ENCODE results near the gene HSH2D. TPM values are rescaled to one million over a fixed set of nuclear protein-coding genes. Genes with fewer than 3 reads are reported as not detected.

HSH2D gene
- total RNA-seq, 1 donor from 2014 or later = not detected

- TF ChIP-seq EZH2 (IDR thresholded peaks at IDR 0.05; ENCODE audit: insufficient read depth, low read length) (no peak), CTCF (IDR thresholded peaks at IDR 0.05; ENCODE audit: insufficient read depth, low read depth, low read length) (no peak)
- H3K27me3 Mint-ChIP-seq (ENCODE audit: low read depth, unreplicated experiment) = no peaks in the 10 kb centered on the region
- Histone ChIP-seq H3K4me3 (ENCODE audit: insufficient read depth, low read depth, low read length) (no peak overlapping the region), H3K79me2 (ENCODE audit: insufficient read depth, low read length) (peaks cover 23% of the 10 kb centered on the region), H3K4me1 (ENCODE audit: insufficient read depth, low read length) (peaks cover 6% of the 10 kb centered on the region), H3K27me3 (ENCODE audit: insufficient read depth, low read length) (no peaks in the 10 kb centered on the region), H4K20me1 (ENCODE audit: insufficient read depth, low read length) (peaks cover 32% of the 10 kb centered on the region), H3K4me2 (ENCODE audit: low read length) (no peak overlapping the region), H3K9ac (ENCODE audit: low read length) (no peak overlapping the region), H2AFZ (ENCODE audit: low read depth, low read length) (no peak overlapping the region), H3K36me3 (ENCODE audit: insufficient read depth, low read length) (peaks cover 30% of the 10 kb centered on the region), H3K9me3 (ENCODE audit: insufficient read depth, low read depth, low read length) (no peaks in the 10 kb centered on the region), H3K27ac (ENCODE audit: low read depth, low read length) (no peak overlapping the region)
- DNase-seq (ENCODE audit: low read depth) (no peak), FAIRE-seq (no peak)
- H3K4me1 Mint-ChIP-seq (ENCODE audit: low read depth, unreplicated experiment) = peaks cover 3% of the 10 kb centered on the region
- H3K9me3 Mint-ChIP-seq (ENCODE audit: unreplicated experiment) = no peaks in the 10 kb centered on the region
- no peak overlapping the region for H3K27ac Mint-ChIP-seq (ENCODE audit: unreplicated experiment)
- H3K4me3 Mint-ChIP-seq (ENCODE audit: unreplicated experiment) = no peak overlapping the region
- H3K36me3 Mint-ChIP-seq (ENCODE audit: low read depth, unreplicated experiment) = peaks cover 12% of the 10 kb centered on the region
These were observed 47.9 kb downstream of the HSH2D start for GRCh38 chr19:16191216-16191908.

GRCh38 chr19:16193466-16193865 lies 50.0 kb downstream of the HSH2D start:
- no peak overlapping the region for H2AFZ ChIP-seq (ENCODE audit: low read depth, low read length)
- H4K20me1 ChIP-seq (ENCODE audit: insufficient read depth, low read length) = peaks cover 22% of the 10 kb centered on the region
- peaks cover 16% of the 10 kb centered on the region for H3K79me2 ChIP-seq (ENCODE audit: insufficient read depth, low read length)
- no peak overlapping the region for H3K4me2 ChIP-seq (ENCODE audit: low read length)
- H3K27ac ChIP-seq (ENCODE audit: low read depth, low read length) = no peak overlapping the region
- H3K4me3 ChIP-seq (ENCODE audit: insufficient read depth, low read depth, low read length) = no peak overlapping the region
- H3K4me1 ChIP-seq (ENCODE audit: insufficient read depth, low read length) = peaks cover 15% of the 10 kb centered on the region
- peaks cover 4% of the 10 kb centered on the region for H3K4me1 Mint-ChIP-seq (ENCODE audit: low read depth, unreplicated experiment)
- FAIRE-seq = no peak
- H3K9me3 Mint-ChIP-seq (ENCODE audit: unreplicated experiment) = no peaks in the 10 kb centered on the region
- H3K36me3 Mint-ChIP-seq (ENCODE audit: low read depth, unreplicated experiment) = peaks cover 5% of the 10 kb centered on the region
- no peaks in the 10 kb centered on the region for H3K27me3 ChIP-seq (ENCODE audit: insufficient read depth, low read length)
- H3K36me3 ChIP-seq (ENCODE audit: insufficient read depth, low read length) = peaks cover 25% of the 10 kb centered on the region
- H3K27me3 Mint-ChIP-seq (ENCODE audit: low read depth, unreplicated experiment) = no peaks in the 10 kb centered on the region
- H3K9ac ChIP-seq (ENCODE audit: low read length) = no peak overlapping the region
- H3K4me3 Mint-ChIP-seq (ENCODE audit: unreplicated experiment) = no peak overlapping the region
- H3K27ac Mint-ChIP-seq (ENCODE audit: unreplicated experiment) = no peak overlapping the region
- no peak for DNase-seq (ENCODE audit: low read depth)
- no peaks in the 10 kb centered on the region for H3K9me3 ChIP-seq (ENCODE audit: insufficient read depth, low read depth, low read length)
- no peak for TF ChIP-seq CTCF (IDR thresholded peaks at IDR 0.05; ENCODE audit: insufficient read depth, low read depth, low read length)
- no peak for TF ChIP-seq EZH2 (IDR thresholded peaks at IDR 0.05; ENCODE audit: insufficient read depth, low read length)

- peaks cover 35% of the 10 kb centered on the region for H4K20me1 ChIP-seq (ENCODE audit: insufficient read depth, low read length)
- peak overlapping the region; percentile 16 for H2AFZ ChIP-seq (ENCODE audit: low read depth, low read length)
- no peaks in the 10 kb centered on the region for H3K27me3 ChIP-seq (ENCODE audit: insufficient read depth, low read length)
- H3K9me3 ChIP-seq (ENCODE audit: insufficient read depth, low read depth, low read length) = no peaks in the 10 kb centered on the region
- TF ChIP-seq CTCF (IDR thresholded peaks at IDR 0.05; ENCODE audit: insufficient read depth, low read depth, low read length) = no peak
- no peak for TF ChIP-seq EZH2 (IDR thresholded peaks at IDR 0.05; ENCODE audit: insufficient read depth, low read length)
- peaks cover 43% of the 10 kb centered on the region for H3K79me2 ChIP-seq (ENCODE audit: insufficient read depth, low read length)
- DNase-seq (ENCODE audit: low read depth) (peak; percentile 86), FAIRE-seq (peak; percentile 9)
- Mint-ChIP-seq H3K27ac (ENCODE audit: unreplicated experiment) (peak overlapping the region; percentile 59), H3K36me3 (ENCODE audit: low read depth, unreplicated experiment) (peaks cover 10% of the 10 kb centered on the region), H3K4me3 (ENCODE audit: unreplicated experiment) (peak overlapping the region; percentile 91), H3K4me1 (ENCODE audit: low read depth, unreplicated experiment) (peaks cover 13% of the 10 kb centered on the region), H3K9me3 (ENCODE audit: unreplicated experiment) (no peaks in the 10 kb centered on the region), H3K27me3 (ENCODE audit: low read depth, unreplicated experiment) (no peaks in the 10 kb centered on the region)
- H3K9ac ChIP-seq (ENCODE audit: low read length) = peak overlapping the region; percentile 92
- H3K4me3 ChIP-seq (ENCODE audit: insufficient read depth, low read depth, low read length) = peak overlapping the region; percentile 89
- peaks cover 23% of the 10 kb centered on the region for H3K4me1 ChIP-seq (ENCODE audit: insufficient read depth, low read length)
- H3K4me2 ChIP-seq (ENCODE audit: low read length) = peak overlapping the region; percentile 94
- H3K27ac ChIP-seq (ENCODE audit: low read depth, low read length) = peak overlapping the region; percentile 76
- H3K36me3 ChIP-seq (ENCODE audit: insufficient read depth, low read length) = peaks cover 7% of the 10 kb centered on the region
These were observed 53.7 kb downstream of the HSH2D start for GRCh38 chr19:16197188-16197621.

Data from astrocyte (in vitro differentiated cells and primary cell).